ENCODE measurements around the gene NEMP1. TPM values are rescaled to one million over a fixed set of nuclear protein-coding genes. Genes with fewer than 3 reads are reported as not detected.
"Not testable (repeated sequence)": the region's sequence is repeated elsewhere in the genome, so short reads cannot be mapped to it uniquely, and the experiment has no call there.

The NEMP1 gene
- polyA plus RNA-seq, 2 of the 4 experiments (the other 2 are of a cell fraction), result 12.7 to 28.4 TPM

GRCh38 chr12:57055824-57056223 is 22.8 kb downstream of the NEMP1 start:
- ATAC-seq (no peak), DNase-seq (ENCODE audit: low read depth in 1 of 2, low spot score in 1 of 2) (no peak), FAIRE-seq (peak; percentile 61)
- CTCF ChIA-PET, result interaction anchor here (1.5 to 8.5 kb wide), 5 partner anchors 22 to 297 kb away, joined by 3 to 161 read pairs (median 25); partner anchors contain the start of genes STAT6 and ZBTB39
- TF ChIP-seq JUNB (IDR thresholded peaks at IDR 0.05) (no peak), SMC3 (IDR thresholded peaks at IDR 0.05) (no peak), MAFK (IDR thresholded peaks at IDR 0.05; ENCODE audit: partially characterized antibody) (no peak), ZC3H11A (IDR thresholded peaks at IDR 0.05) (no peak)
- Histone ChIP-seq H3K4me3 (no peak overlapping the region), H3K4me1 (no peaks in the 10 kb centered on the region), H3K4me2 (no peak overlapping the region), H3K27ac (no peak overlapping the region), H3K9me3 (no peaks in the 10 kb centered on the region)
- 68% methylated on average over 3 of the region's 3 CpGs for WGBS (ENCODE audit: missing lambda C conversion rate)
- POLR2A ChIA-PET, result no interaction called here

- WGBS (ENCODE audit: missing lambda C conversion rate), result 95% methylated on average over 4 of the region's 4 CpGs
Measured at GRCh38 chr12:57053901-57054300, 24.7 kb downstream of the NEMP1 start.

GRCh38 chr12:57053146-57053545 is 25.4 kb downstream of the NEMP1 start:
- H3K4me2 ChIP-seq; ATAC-seq; H3K27ac ChIP-seq; POLR2A ChIA-PET; H3K9me3 ChIP-seq; FAIRE-seq; DNase-seq (ENCODE audit: low read depth in 1 of 2, low spot score in 1 of 2); H3K4me3 ChIP-seq: not testable (repeated sequence)
- peaks cover 21% of the 10 kb centered on the region; the same call in 2 of the 3 replicates for H3K4me1 ChIP-seq
- CTCF ChIA-PET, result interaction anchor here (7.8 kb wide), 1 partner anchor 10 kb away, joined by 44 read pairs; no protein-coding TSS in a partner anchor
- WGBS (ENCODE audit: missing lambda C conversion rate), result 91% methylated on average over 4 of the region's 4 CpGs

More at GRCh38 chr12:57053901-57054300, 24.7 kb downstream of the NEMP1 start:
- H3K4me3 ChIP-seq; FAIRE-seq; DNase-seq (ENCODE audit: low read depth in 1 of 2, low spot score in 1 of 2); CTCF ChIA-PET; H3K27ac ChIP-seq; POLR2A ChIA-PET; H3K9me3 ChIP-seq; ATAC-seq; H3K4me2 ChIP-seq: not testable (repeated sequence)
- peaks cover 13% of the 10 kb centered on the region; the same call in 2 of the 3 replicates for H3K4me1 ChIP-seq

- no peak overlapping the region for H3K4me3 ChIP-seq
- WGBS (ENCODE audit: missing lambda C conversion rate), result 96% methylated on average over 1 of the region's 1 CpG
- no peaks in the 10 kb centered on the region for H3K9me3 ChIP-seq
- DNase-seq (ENCODE audit: low read depth in 1 of 2, low spot score in 1 of 2), result no peak
- H3K27ac ChIP-seq, result no peak overlapping the region
- TF ChIP-seq CHD4 (IDR thresholded peaks at IDR 0.05; ENCODE audit: borderline replicate concordance) (no peak), ZNF302 (CRISPR knock-in tag; IDR thresholded peaks at IDR 0.05) (no peak), KDM1A (IDR thresholded peaks at IDR 0.05; ENCODE audit: low read depth) (no peak), MAZ (IDR thresholded peaks at IDR 0.05; ENCODE audit: borderline replicate concordance, low read depth, low read length) (no peak), REST (IDR thresholded peaks at IDR 0.05) (no peak), MAFK (IDR thresholded peaks at IDR 0.05; ENCODE audit: partially characterized antibody) (no peak), KDM5A (IDR thresholded peaks at IDR 0.05) (no peak), JUNB (IDR thresholded peaks at IDR 0.05) (no peak), CHD2 (IDR thresholded peaks at IDR 0.05; ENCODE audit: low read length, partially characterized antibody) (no peak), CBX8 (IDR thresholded peaks at IDR 0.05) (no peak), RCOR1 (IDR thresholded peaks at IDR 0.05; ENCODE audit: low read depth, low read length) (no peak), ZSCAN20 (CRISPR knock-in tag; IDR thresholded peaks at IDR 0.05) (no peak), RARB (CRISPR knock-in tag; IDR thresholded peaks at IDR 0.05) (no peak)
- CTCF ChIA-PET, result interaction anchor here (0.5 to 7.8 kb wide), 16 partner anchors 10 to 1133 kb away, joined by 3 to 44 read pairs (median 4); partner anchors contain the start of genes STAT6 and ZBTB39
- no peak overlapping the region for H3K4me2 ChIP-seq
- no peak for ATAC-seq
- POLR2A ChIA-PET, result no interaction called here
- H3K4me1 ChIP-seq, result peaks cover 23% of the 10 kb centered on the region; the same call in 2 of the 3 replicates
- FAIRE-seq, result no peak
Measured at GRCh38 chr12:57051011-57051410, 27.6 kb downstream of the NEMP1 start.
